H1 (cell line): ENCODE data around the gene COL16A1. TPM values are rescaled to one million over a fixed set of nuclear protein-coding genes. Genes with fewer than 3 reads are reported as not detected.

Experiments
- CTCF ChIA-PET: fragments of 300-600 bp; sonication (Branson Sonifier 250); formaldehyde crosslinking; loops from one replicate; lab custom pipeline; 2021; ENCODE audit not compliant: partially characterized antibody; lab: Charles Lee
- POLR2A ChIA-PET: fragments of 300-600 bp; sonication (Branson Sonifier 250); formaldehyde crosslinking; loops from one replicate; lab custom pipeline; 2021; ENCODE audit warnings: inconsistent platforms; ENCODE audit not compliant: partially characterized antibody; lab: Charles Lee
- DNase-seq, 2 experiments: peaks; one replicate each; pipeline versions ENCODE4 v3.0.0 to v3.0.0-alpha.2; 2010 to 2022; ENCODE audit warnings: low spot score in 2 of 2, low read depth in 1 of 2, mixed read lengths in 1 of 2
- FAIRE-seq: peaks from 2 replicates; lab custom pipeline; 2011; peaks lifted over from hg19 to GRCh38; lab: Jason Lieb, UNC
- H2AFZ ChIP-seq: 2 replicates; pipeline ENCODE4 v1.8.1; 2012; ENCODE audit warnings: low read length, inconsistent platforms
- H2AK5ac ChIP-seq: 2 replicates; pipeline ENCODE4 v1.6.1; 2013; ENCODE audit warnings: low read depth, low read length
- H2BK120ac ChIP-seq: replicated peaks from 2 replicates; pipeline ENCODE3; 2013; ENCODE audit warnings: low read depth, low read length, inconsistent platforms
- H2BK12ac ChIP-seq: 2 replicates; pipeline ENCODE4 v1.6.1; 2013; ENCODE audit warnings: low read depth, low read length
- H2BK15ac ChIP-seq: 2 replicates; pipeline ENCODE4 v1.6.1; 2013; ENCODE audit warnings: low read length
- H2BK20ac ChIP-seq: 2 replicates; pipeline ENCODE4 v1.6.1; 2013; ENCODE audit warnings: low read length
- H2BK5ac ChIP-seq: 2 replicates; pipeline ENCODE4 v1.6.1; 2013; ENCODE audit warnings: low read depth, low read length
- H3K14ac ChIP-seq: 2 replicates; pipeline ENCODE4 v1.6.1; 2013; ENCODE audit warnings: inconsistent platforms; ENCODE audit not compliant: insufficient read length
- H3K18ac ChIP-seq: 2 replicates; pipeline ENCODE4 v1.6.1; 2013; ENCODE audit warnings: low read length; ENCODE audit errors: extremely low read depth
- H3K23ac ChIP-seq: 2 replicates; pipeline ENCODE4 v1.6.1; 2013; ENCODE audit warnings: inconsistent platforms; ENCODE audit not compliant: insufficient read length
- H3K23me2 ChIP-seq: 2 replicates; pipeline ENCODE4 v1.6.1; 2013; ENCODE audit warnings: low read depth, low read length
- H3K27ac ChIP-seq: 2 replicates; pipeline ENCODE4 v1.6.1; 2011; ENCODE audit warnings: low read depth, low read length, inconsistent platforms
- H3K27me3 ChIP-seq, 4 experiments: replicated peaks in 1 of 4; 1 replicate in 1 of 4; 2 replicates in 3 of 4; pipeline versions ENCODE4 v1.6.1 to v1.8.1; 2011 to 2013; ENCODE audit warnings: low read length in 3 of 4, mild to moderate bottlenecking in 3 of 4, inconsistent platforms in 2 of 4, mixed read lengths in 2 of 4, moderate library complexity in 1 of 4; ENCODE audit not compliant: control insufficient read depth in 3 of 4, insufficient read depth in 3 of 4; ENCODE audit errors: extremely low read depth in 1 of 4
- H3K36me3 ChIP-seq, 4 experiments: 2 replicates each; pipeline versions ENCODE4 v1.6.1 to v1.8.1; 2011 to 2013; ENCODE audit warnings: mild to moderate bottlenecking in 4 of 4, low read length in 3 of 4, moderate library complexity in 2 of 4, control low read depth in 1 of 4, inconsistent platforms in 1 of 4; ENCODE audit not compliant: insufficient read depth in 4 of 4, control insufficient read depth in 2 of 4
- H3K4ac ChIP-seq: replicated peaks from 2 replicates; pipeline ENCODE3; 2013; ENCODE audit warnings: low read length, low read depth, mixed read lengths, inconsistent platforms; ENCODE audit not compliant: insufficient read length
- H3K4me1 ChIP-seq, 4 experiments: replicated peaks in 1 of 4; 1 replicate in 1 of 4; 2 replicates in 3 of 4; pipeline versions ENCODE4 v1.6.1 to v1.8.1; 2011 to 2013; ENCODE audit warnings: low read length in 3 of 4, inconsistent platforms in 2 of 4, mixed read lengths in 1 of 4; ENCODE audit not compliant: insufficient read depth in 4 of 4, control insufficient read depth in 3 of 4
- H3K4me2 ChIP-seq, 2 experiments: 2 replicates each; pipeline versions ENCODE4 v1.6.1 to v1.8.1; 2011 to 2013; ENCODE audit warnings: low read depth in 2 of 2, low read length in 2 of 2, control low read depth in 1 of 2, inconsistent platforms in 1 of 2, mild to moderate bottlenecking in 1 of 2; ENCODE audit not compliant: insufficient read depth in 1 of 2
- H3K4me3 ChIP-seq, 4 experiments: fragments of 200-600, 300-600 bp in 1 of 4; sonication (generic), shearing (Covaris generic), sonication (Bioruptor Twin) in 1 of 4; 2 replicates each; pipeline versions ENCODE4 v1.5.1 to v1.8.1; 2011 to 2016; ENCODE audit warnings: low read length in 4 of 4, low read depth in 3 of 4, control low read depth in 2 of 4, inconsistent platforms in 2 of 4, mild to moderate bottlenecking in 2 of 4, mixed read lengths in 1 of 4, moderate library complexity in 1 of 4; ENCODE audit not compliant: insufficient read depth in 2 of 4; ENCODE audit errors: extremely low read depth in 1 of 4
- H3K56ac ChIP-seq: replicated peaks from 2 replicates; pipeline ENCODE3; 2013; ENCODE audit warnings: low read depth, mild to moderate bottlenecking, mixed read lengths, low read length, inconsistent platforms; ENCODE audit not compliant: insufficient read length
- H3K79me1 ChIP-seq: 2 replicates; pipeline ENCODE4 v1.6.1; 2013; ENCODE audit warnings: low read depth, low read length, control low read depth
- H3K79me2 ChIP-seq, 2 experiments: 2 replicates each; pipeline versions ENCODE4 v1.6.1 to v1.8.1; 2012 to 2013; ENCODE audit warnings: low read length in 2 of 2, mild to moderate bottlenecking in 2 of 2, inconsistent platforms in 1 of 2; ENCODE audit not compliant: insufficient read depth in 2 of 2, control insufficient read depth in 1 of 2
- H3K9ac ChIP-seq, 4 experiments: replicated peaks in 1 of 4; 1 replicate in 1 of 4; 2 replicates in 3 of 4; pipeline versions ENCODE4 v1.6.1 to v1.8.1; 2011 to 2013; ENCODE audit warnings: low read depth in 3 of 4, low read length in 3 of 4, control low read depth in 2 of 4, mild to moderate bottlenecking in 2 of 4, moderate library complexity in 2 of 4, inconsistent platforms in 1 of 4; ENCODE audit errors: extremely low read depth in 1 of 4
- H3K9me3 ChIP-seq, 2 experiments: 2 replicates each; pipeline versions ENCODE4 v1.6.1 to v1.8.1; 2012 to 2013; ENCODE audit warnings: mild to moderate bottlenecking in 2 of 2, moderate library complexity in 2 of 2, control low read depth in 1 of 2, inconsistent platforms in 1 of 2, low read depth in 1 of 2, low read length in 1 of 2, mixed read lengths in 1 of 2; ENCODE audit not compliant: insufficient read depth in 2 of 2
- H4K20me1 ChIP-seq, 2 experiments: replicated peaks in 1 of 2; 2 replicates each; pipeline versions ENCODE3 to v1.8.1; 2011 to 2013; ENCODE audit warnings: inconsistent platforms in 2 of 2, low read length in 2 of 2, mild to moderate bottlenecking in 1 of 2; ENCODE audit not compliant: insufficient read depth in 2 of 2, control insufficient read depth in 1 of 2
- H4K5ac ChIP-seq: 2 replicates; pipeline ENCODE4 v1.6.1; 2013; ENCODE audit warnings: low read length, low read depth, mixed read lengths, inconsistent platforms; ENCODE audit not compliant: insufficient read length
- H4K8ac ChIP-seq: 2 replicates; pipeline ENCODE4 v1.8.0; 2013; ENCODE audit warnings: mild to moderate bottlenecking, moderate library complexity, low read length, inconsistent platforms; ENCODE audit not compliant: insufficient read depth; ENCODE audit errors: extremely low read depth
- H4K91ac ChIP-seq: replicated peaks from 2 replicates; pipeline ENCODE3; 2013; ENCODE audit warnings: low read length, mixed read lengths, inconsistent platforms; ENCODE audit not compliant: insufficient read length
- BACH1 ChIP-seq: IDR thresholded peaks from 2 replicates; pipeline ENCODE4 v1.6.1; 2012; ENCODE audit warnings: low read length, improper control_type of control experiment
- CREB1 ChIP-seq: IDR thresholded peaks from 2 replicates; pipeline ENCODE4 v1.6.1; 2012; ENCODE audit warnings: inconsistent platforms
- EGR1 ChIP-seq: IDR thresholded peaks from 2 replicates; pipeline ENCODE4 v1.6.1; 2011; ENCODE audit warnings: low read depth, low read length, borderline replicate concordance
- TAF7 ChIP-seq: optimal IDR thresholded peaks from 2 replicates; pipeline ENCODE3; 2011; ENCODE audit warnings: low read depth, mild to moderate bottlenecking, inconsistent platforms, low read length, moderate library complexity, borderline replicate concordance
- TBP ChIP-seq: IDR thresholded peaks from 2 replicates; pipeline ENCODE4 v1.6.1; 2011; ENCODE audit warnings: low read depth, low read length, improper control_type of control experiment
- YY1 ChIP-seq: IDR thresholded peaks from 2 replicates; pipeline ENCODE4 v1.6.1; 2011; ENCODE audit warnings: low read depth, mild to moderate bottlenecking, low read length
- WGBS, 2 experiments: shearing (Covaris generic) in 1 of 2; methylation state at CpG; one replicate each; pipeline versions ENCODE4 v1.1.6 to v1.1.7; 2013 to 2015; ENCODE audit warnings: low lambda C conversion rate in 2 of 2, mixed read lengths in 2 of 2, inconsistent platforms in 1 of 2, low coverage in 1 of 2, missing lambda C conversion rate in 1 of 2; ENCODE audit not compliant: insufficient replicate concordance in 2 of 2, insufficient coverage in 1 of 2, insufficient read length in 1 of 2; ENCODE audit errors: extremely low coverage in 1 of 2, missing lambda C conversion rate in 1 of 2; 5-methylcytosine and 5-hydroxymethylcytosine counted together
- polyA plus RNA-seq, 7 experiments: library from polyadenylated mRNA; depleted of rRNA in 3 of 7; stranded (reverse) in 5 of 7; unstranded in 2 of 7; fragments of >200 nt in 5 of 7; fragments of 200-250 nt in 2 of 7; gene quantifications; 1 replicate in 5 of 7; 2 replicates in 1 of 7; 4 replicates in 1 of 7; pipeline versions ENCODE4 v1.2.1 to v1.2.3, GENCODE V29; 2011 to 2013; ENCODE audit warnings: missing spikeins in 2 of 7, mixed read lengths in 2 of 7
- total RNA-seq: library from RNA; stranded (reverse); fragmentation: NEBNext Ultra II Directional; extraction: Animal tissue kit (Norgen Biotek cat#: 25700); gene quantifications from 2 replicates; pipeline ENCODE4 v1.2.1, GENCODE V29; 2021

COL16A1 gene
- total and polyA plus RNA-seq, 2 of the 8 experiments (the other 6 are each of a cell fraction or from before 2014, with no cell fraction given): 2.0 to 10.5 TPM

- H2BK15ac ChIP-seq: no peak overlapping the region
- no peak overlapping the region for H2AK5ac ChIP-seq
- FAIRE-seq: no peak
- 100% methylated on average over 2 of the region's 4 CpGs; no CpG with 5 or more reads in 1 of the 2 experiments for WGBS, 2 experiments
- no peak overlapping the region for H3K18ac ChIP-seq
- ChIA-PET POLR2A (interaction anchor here (0.7 kb wide), 1 partner anchor 72 kb away, joined by 3 read pairs; no protein-coding TSS in a partner anchor), CTCF (interaction anchor here (1.1 to 5.3 kb wide), 10 partner anchors 9 to 93 kb away, joined by 3 to 31 read pairs (median 10); no protein-coding TSS in a partner anchor)
- H3K79me1 ChIP-seq: no peaks in the 10 kb centered on the region
- no peaks in the 10 kb centered on the region for H3K79me2 ChIP-seq
- H3K4ac ChIP-seq: no peak overlapping the region
- no peak overlapping the region for H2AFZ ChIP-seq
- no peak overlapping the region for H2BK5ac ChIP-seq
- H3K36me3 ChIP-seq: no peaks in the 10 kb centered on the region
- H3K27me3 ChIP-seq: no peaks in the 10 kb centered on the region
- no peak for DNase-seq
- no peak overlapping the region for H2BK20ac ChIP-seq
- no peak overlapping the region for H3K4me3 ChIP-seq
- no peaks in the 10 kb centered on the region for H3K23me2 ChIP-seq
- H2BK12ac ChIP-seq: no peak overlapping the region
- no peak overlapping the region for H4K91ac ChIP-seq
- no peak overlapping the region for H3K14ac ChIP-seq
- H3K27ac ChIP-seq: no peak overlapping the region
- H3K23ac ChIP-seq: no peak overlapping the region
- no peaks in the 10 kb centered on the region for H4K20me1 ChIP-seq
- H3K4me1 ChIP-seq: peaks cover 0 to 6% (median 3%) of the 10 kb centered on the region in 4 experiments; a peak in 3 of 7 replicates
- no peak overlapping the region for H3K56ac ChIP-seq
- H4K8ac ChIP-seq: no peak overlapping the region
- H3K4me2 ChIP-seq: no peak overlapping the region
- H3K9me3 ChIP-seq: no peaks in the 10 kb centered on the region
- no peak overlapping the region for H4K5ac ChIP-seq
- no peak overlapping the region for H2BK120ac ChIP-seq
- H3K9ac ChIP-seq: no peak overlapping the region
- no peak for TF ChIP-seq CREB1
- TF ChIP-seq BACH1: no peak
- no peak for TF ChIP-seq YY1
- no peak for TF ChIP-seq EGR1
- no peak for TF ChIP-seq TAF7
- no peak for TF ChIP-seq TBP
Observed at GRCh38 chr1:31696242-31696641, 7.6 kb downstream of the COL16A1 start.
